IMR-90 (cell line): ENCODE measurements around the gene CRABP1.

Experiments used
- BHLHE40 ChIP-seq: fragments of 150-350 bp; IDR thresholded peaks from 2 replicates; pipeline ENCODE4 v1.6.1; 2016; ENCODE audit warnings: mild to moderate bottlenecking, low read depth, low read length
- CEBPB ChIP-seq: IDR thresholded peaks from 2 replicates; pipeline ENCODE4 v1.6.1; 2012; ENCODE audit warnings: low read depth, low read length, improper control_type of control experiment
- ELK1 ChIP-seq: fragments of 150-350 bp; IDR thresholded peaks from 2 replicates; pipeline ENCODE4 v1.6.1; 2016; ENCODE audit warnings: low read depth, mild to moderate bottlenecking, low read length, moderate library complexity, borderline replicate concordance
- FOS ChIP-seq: fragments of 150-350 bp; IDR thresholded peaks from 2 replicates; pipeline ENCODE4 v1.6.1; 2016; ENCODE audit warnings: low read depth, low read length
- MAFK ChIP-seq: IDR thresholded peaks from 2 replicates; pipeline ENCODE4 v1.6.1; 2012; ENCODE audit warnings: low read depth, low read length, improper control_type of control experiment
- MAZ ChIP-seq: IDR thresholded peaks from 2 replicates; pipeline ENCODE4 v1.6.1; 2012; ENCODE audit warnings: low read depth, mild to moderate bottlenecking, low read length, improper control_type of control experiment, moderate library complexity, borderline replicate concordance
- MXI1 ChIP-seq: IDR thresholded peaks from 2 replicates; pipeline ENCODE4 v1.6.1; 2012; ENCODE audit warnings: low read depth, mild to moderate bottlenecking, low read length, moderate library complexity, borderline replicate concordance
- POLR2A ChIP-seq: IDR thresholded peaks from 2 replicates; pipeline ENCODE4 v1.6.1; 2012; ENCODE audit warnings: mild to moderate bottlenecking, low read depth, low read length
- RAD21 ChIP-seq: IDR thresholded peaks from 2 replicates; pipeline ENCODE4 v1.6.1; 2012; ENCODE audit warnings: low read length, improper control_type of control experiment
- RCOR1 ChIP-seq: IDR thresholded peaks from 2 replicates; pipeline ENCODE4 v1.6.1; 2012; ENCODE audit warnings: mild to moderate bottlenecking, low read length, improper control_type of control experiment; ENCODE audit not compliant: insufficient replicate concordance
- RFX5 ChIP-seq: IDR thresholded peaks from 2 replicates; pipeline ENCODE4 v1.8.0; 2012; ENCODE audit warnings: low read depth, mild to moderate bottlenecking, low read length, moderate library complexity
- USF2 ChIP-seq: fragments of 150-350 bp; IDR thresholded peaks from 2 replicates; pipeline ENCODE4 v1.6.1; 2017; ENCODE audit warnings: mild to moderate bottlenecking, antibody characterized with exemption, low read length, low read depth
- TF ChIP-seq, protein P1 (sequence below): conservative IDR thresholded peaks from 2 replicates; pipeline ENCODE4 v1.5.1; 2012; ENCODE audit warnings: mild to moderate bottlenecking, low read depth, low read length, improper control_type of control experiment

- TF ChIP-seq, protein P1, sequence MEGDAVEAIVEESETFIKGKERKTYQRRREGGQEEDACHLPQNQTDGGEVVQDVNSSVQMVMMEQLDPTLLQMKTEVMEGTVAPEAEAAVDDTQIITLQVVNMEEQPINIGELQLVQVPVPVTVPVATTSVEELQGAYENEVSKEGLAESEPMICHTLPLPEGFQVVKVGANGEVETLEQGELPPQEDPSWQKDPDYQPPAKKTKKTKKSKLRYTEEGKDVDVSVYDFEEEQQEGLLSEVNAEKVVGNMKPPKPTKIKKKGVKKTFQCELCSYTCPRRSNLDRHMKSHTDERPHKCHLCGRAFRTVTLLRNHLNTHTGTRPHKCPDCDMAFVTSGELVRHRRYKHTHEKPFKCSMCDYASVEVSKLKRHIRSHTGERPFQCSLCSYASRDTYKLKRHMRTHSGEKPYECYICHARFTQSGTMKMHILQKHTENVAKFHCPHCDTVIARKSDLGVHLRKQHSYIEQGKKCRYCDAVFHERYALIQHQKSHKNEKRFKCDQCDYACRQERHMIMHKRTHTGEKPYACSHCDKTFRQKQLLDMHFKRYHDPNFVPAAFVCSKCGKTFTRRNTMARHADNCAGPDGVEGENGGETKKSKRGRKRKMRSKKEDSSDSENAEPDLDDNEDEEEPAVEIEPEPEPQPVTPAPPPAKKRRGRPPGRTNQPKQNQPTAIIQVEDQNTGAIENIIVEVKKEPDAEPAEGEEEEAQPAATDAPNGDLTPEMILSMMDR, result no peak
- TF ChIP-seq MXI1 (no peak), USF2 (no peak), MAZ (no peak), BHLHE40 (no peak), POLR2A (no peak), RAD21 (no peak), FOS (no peak), RCOR1 (no peak), CEBPB (no peak), ELK1 (no peak), RFX5 (no peak), MAFK (no peak)
These were observed 29.9 kb downstream of the CRABP1 start for GRCh38 chr15:78370013-78370412.
